ENCODE results near the gene USB1. TPM values are rescaled to one million over a fixed set of nuclear protein-coding genes. Genes with fewer than 3 reads are reported as not detected.

Gene USB1
- total and polyA plus RNA-seq, 2 experiments from 2014 or later, result 79.6 to 118 TPM

- H3K4me3 Mint-ChIP-seq, result peak overlapping the region; percentile 76
- H2AFZ ChIP-seq, result no peak overlapping the region
- H3K27me3 Mint-ChIP-seq (ENCODE audit: insufficient read depth, low read depth, poor library complexity), result peaks cover 14% of the 10 kb centered on the region
- H3K36me3 Mint-ChIP-seq (ENCODE audit: low read depth), result peaks cover 9% of the 10 kb centered on the region; the same call in 2 of the 3 replicates
- peaks cover 7% of the 10 kb centered on the region; the same call in 1 of the 2 replicates for H3F3A ChIP-seq (replicated peaks; ENCODE audit: low read depth)
- no peaks in the 10 kb centered on the region for H3K9me2 ChIP-seq (ENCODE audit: insufficient read depth)
- H3K4me3 ChIP-seq, result peak overlapping the region; percentile 96; the same call in 1 of the 2 replicates
- peaks cover 5% of the 10 kb centered on the region; the same call in 1 of the 2 replicates for H3K27me3 ChIP-seq (ENCODE audit: insufficient read depth)
- TF ChIP-seq ETS1 (IDR thresholded peaks at IDR 0.05) (0 out of 2 replicates have a peak, but pooled peaks have one; percentile 18), EZH2phosphoT487 (IDR thresholded peaks at IDR 0.05; ENCODE audit: unreplicated experiment) (no peak), POLR2AphosphoS5 (IDR thresholded peaks at IDR 0.05; ENCODE audit: low read depth) (0 out of 2 replicates have a peak, but pooled peaks have one; percentile 21)
- peak overlapping the region; percentile 60; the same call in 1 of the 2 replicates for H3K27ac Mint-ChIP-seq
- peak; percentile 30 for DNase-seq (ENCODE audit: low spot score)
- H4K20me1 ChIP-seq (replicated peaks; ENCODE audit: insufficient read depth), result peaks cover 2% of the 10 kb centered on the region; the same call in 1 of the 2 replicates
- H3K9me3 Mint-ChIP-seq, result no peaks in the 10 kb centered on the region
- peaks cover 43% of the 10 kb centered on the region for H3K79me2 ChIP-seq (replicated peaks; ENCODE audit: insufficient read depth)
- peak overlapping the region; percentile 94 for H3K4me2 ChIP-seq
- H3K27ac ChIP-seq (ENCODE audit: low read depth), result no peak overlapping the region
- peaks cover 34% of the 10 kb centered on the region for H3K4me1 ChIP-seq (ENCODE audit: insufficient read depth)
- no peaks in the 10 kb centered on the region for H3K36me3 ChIP-seq (ENCODE audit: insufficient read depth)
- H3K4me1 Mint-ChIP-seq, result peaks cover 49% of the 10 kb centered on the region
- no peak for ATAC-seq
These were observed 27.4 kb downstream of the USB1 start for GRCh38 chr16:58028541-58029070.

- H3K79me2 ChIP-seq (replicated peaks; ENCODE audit: insufficient read depth), result peaks cover 44% of the 10 kb centered on the region
- H3K9me3 Mint-ChIP-seq, result no peaks in the 10 kb centered on the region
- ATAC-seq, result no peak
- H3K36me3 Mint-ChIP-seq (ENCODE audit: low read depth), result peaks cover 9% of the 10 kb centered on the region; the same call in 2 of the 3 replicates
- H2AFZ ChIP-seq, result no peak overlapping the region
- no peaks in the 10 kb centered on the region for H3K9me2 ChIP-seq (ENCODE audit: insufficient read depth)
- 0 out of 2 replicates have a peak, but pooled peaks cover 2% of the 10 kb centered on the region for H3F3A ChIP-seq (replicated peaks; ENCODE audit: low read depth)
- no peak overlapping the region; the same call in 2 of the 3 replicates for H3K4me3 Mint-ChIP-seq
- no peak for DNase-seq (ENCODE audit: low spot score)
- peak overlapping the region; percentile 94; the same call in 1 of the 2 replicates for H3K4me2 ChIP-seq
- peaks cover 2% of the 10 kb centered on the region; the same call in 1 of the 2 replicates for H4K20me1 ChIP-seq (replicated peaks; ENCODE audit: insufficient read depth)
- no peak overlapping the region for H3K27ac ChIP-seq (ENCODE audit: low read depth)
- H3K27me3 ChIP-seq (ENCODE audit: insufficient read depth), result no peaks in the 10 kb centered on the region
- peaks cover 44% of the 10 kb centered on the region for H3K4me1 Mint-ChIP-seq
- H3K4me3 ChIP-seq, result no peak overlapping the region
- H3K4me1 ChIP-seq (ENCODE audit: insufficient read depth), result peaks cover 26% of the 10 kb centered on the region
- peaks cover 14% of the 10 kb centered on the region for H3K27me3 Mint-ChIP-seq (ENCODE audit: insufficient read depth, low read depth, poor library complexity)
- no peaks in the 10 kb centered on the region for H3K36me3 ChIP-seq (ENCODE audit: insufficient read depth)
- no peak overlapping the region for H3K27ac Mint-ChIP-seq
- TF ChIP-seq EZH2 (IDR thresholded peaks at IDR 0.05; ENCODE audit: low read depth, unreplicated experiment) (no peak), ZNF331 (CRISPR knock-in tag; IDR thresholded peaks at IDR 0.05; ENCODE audit: low read depth) (no peak), ZNF114 (CRISPR knock-in tag; IDR thresholded peaks at IDR 0.05) (no peak), REST (IDR thresholded peaks at IDR 0.05; ENCODE audit: unreplicated experiment) (no peak), POLR2AphosphoS5 (IDR thresholded peaks at IDR 0.05; ENCODE audit: low read depth) (no peak), EZH2phosphoT487 (IDR thresholded peaks at IDR 0.05; ENCODE audit: unreplicated experiment) (no peak), JUNB (IDR thresholded peaks at IDR 0.05; ENCODE audit: unreplicated experiment) (no peak), STAT1 (IDR thresholded peaks at IDR 0.05; ENCODE audit: unreplicated experiment) (no peak), ZNF462 (CRISPR knock-in tag; IDR thresholded peaks at IDR 0.05) (no peak)
These were observed 28.2 kb downstream of the USB1 start for GRCh38 chr16:58029410-58029809.

Data from GM23338 (cell line).